ENCODE results near the gene PDCD1.

The PDCD1 gene

GRCh38 chr2:241900251-241901017 lies 41.7 kb upstream of the PDCD1 start:
- no peak for DNase-seq (ENCODE audit: extremely low read depth, insufficient read length)

GRCh38 chr2:241898463-241899270 lies 40.0 kb upstream of the PDCD1 start:
- H3K36me3 ChIP-seq (ENCODE audit: control insufficient read depth, insufficient read depth, low read length): no peaks in the 10 kb centered on the region

More at GRCh38 chr2:241900251-241901017, 41.7 kb upstream of the PDCD1 start:
- Histone ChIP-seq H3K4me3 (replicated peaks; ENCODE audit: low read depth, low read length) (no peak overlapping the region), H3K27me3 (replicated peaks; ENCODE audit: control insufficient read depth, insufficient read depth, low read length) (no peaks in the 10 kb centered on the region), H3K36me3 (ENCODE audit: control insufficient read depth, insufficient read depth, low read length) (no peaks in the 10 kb centered on the region)
- TF ChIP-seq CTCF (IDR thresholded peaks at IDR 0.05; ENCODE audit: insufficient read depth, low read length, poor library complexity, severe bottlenecking): no peak

GRCh38 chr2:241897231-241897916 lies 38.7 kb upstream of the PDCD1 start:
- no peak for TF ChIP-seq CTCF (IDR thresholded peaks at IDR 0.05; ENCODE audit: insufficient read depth, low read length, poor library complexity, severe bottlenecking)
- H3K4me3 ChIP-seq (replicated peaks; ENCODE audit: low read depth, low read length): no peak overlapping the region

More at GRCh38 chr2:241898463-241899270, 40.0 kb upstream of the PDCD1 start:
- H3K27me3 ChIP-seq (replicated peaks; ENCODE audit: control insufficient read depth, insufficient read depth, low read length): no peaks in the 10 kb centered on the region
- no peak overlapping the region for H3K4me3 ChIP-seq (replicated peaks; ENCODE audit: low read depth, low read length)
- no peak for TF ChIP-seq CTCF (IDR thresholded peaks at IDR 0.05; ENCODE audit: insufficient read depth, low read length, poor library complexity, severe bottlenecking)
- DNase-seq (ENCODE audit: extremely low read depth, insufficient read length): no peak

GRCh38 chr2:241896746-241897201 lies 38.1 kb upstream of the PDCD1 start:
- DNase-seq (ENCODE audit: extremely low read depth, insufficient read length): no peak
- Histone ChIP-seq H3K36me3 (ENCODE audit: control insufficient read depth, insufficient read depth, low read length) (no peaks in the 10 kb centered on the region), H3K27me3 (replicated peaks; ENCODE audit: control insufficient read depth, insufficient read depth, low read length) (no peaks in the 10 kb centered on the region), H3K4me3 (replicated peaks; ENCODE audit: low read depth, low read length) (no peak overlapping the region)
- TF ChIP-seq CTCF (IDR thresholded peaks at IDR 0.05; ENCODE audit: insufficient read depth, low read length, poor library complexity, severe bottlenecking): no peak

More at GRCh38 chr2:241897231-241897916, 38.7 kb upstream of the PDCD1 start:
- DNase-seq (ENCODE audit: extremely low read depth, insufficient read length): no peak
- H3K27me3 ChIP-seq (replicated peaks; ENCODE audit: control insufficient read depth, insufficient read depth, low read length): no peaks in the 10 kb centered on the region
- H3K36me3 ChIP-seq (ENCODE audit: control insufficient read depth, insufficient read depth, low read length): no peaks in the 10 kb centered on the region

- no peaks in the 10 kb centered on the region for H3K36me3 ChIP-seq (ENCODE audit: control insufficient read depth, insufficient read depth, low read length)
- H3K27me3 ChIP-seq (replicated peaks; ENCODE audit: control insufficient read depth, insufficient read depth, low read length): no peaks in the 10 kb centered on the region
- no peak for DNase-seq (ENCODE audit: extremely low read depth, insufficient read length)
- no peak overlapping the region for H3K4me3 ChIP-seq (replicated peaks; ENCODE audit: low read depth, low read length)
- TF ChIP-seq CTCF (IDR thresholded peaks at IDR 0.05; ENCODE audit: insufficient read depth, low read length, poor library complexity, severe bottlenecking): no peak
Measured at GRCh38 chr2:241895712-241896641, 37.3 kb upstream of the PDCD1 start.

Measured in GM06990 (cell line).